Breast epithelium (tissue), 3 donors: ENCODE measurements around the gene CNKSR3.

Source experiments
- CTCF ChIP-seq, 3 donors: fragments of 450-650 bp; IDR thresholded peaks; one replicate each; pipeline ENCODE4 v1.5.1; 2016 to 2017; ENCODE audit warnings: antibody characterized with exemption in 3 of 3, mild to moderate bottlenecking in 3 of 3, moderate library complexity in 3 of 3
- POLR2A ChIP-seq: fragments of 450-650 bp; IDR thresholded peaks from one replicate; pipeline ENCODE4 v1.6.1; 2016; ENCODE audit warnings: antibody characterized with exemption, mild to moderate bottlenecking, moderate library complexity
- POLR2AphosphoS5 ChIP-seq, 3 donors: sonication (generic); formaldehyde crosslinking; IDR thresholded peaks; one replicate each; pipeline ENCODE4 v1.6.1; 2017; ENCODE audit warnings: antibody characterized with exemption in 3 of 3

- TF ChIP-seq CTCF (IDR thresholded peaks at IDR 0.05) (no peak), POLR2AphosphoS5 (IDR thresholded peaks at IDR 0.05) (no peak), POLR2A (no peak)
Measured at GRCh38 chr6:154478021-154478700, 32.3 kb downstream of the CNKSR3 start.
